Testis (tissue), 3 donors: ENCODE results near the gene HTR4. TPM values are rescaled to one million over a fixed set of nuclear protein-coding genes. Genes with fewer than 3 reads are reported as not detected.

Experiments used
- DNase-seq: peaks from one replicate; pipeline ENCODE4 v3.0.0-alpha.2; 2019
- H3K27ac ChIP-seq, 2 donors: fragments of 200-600 bp; sonication (generic); one replicate each; pipeline ENCODE4 v1.5.1; 2019
- H3K27me3 ChIP-seq: fragments of 200-600 bp; sonication (generic); one replicate; pipeline ENCODE4 v1.5.1; 2019
- H3K36me3 ChIP-seq: fragments of 200-600 bp; sonication (generic); one replicate; pipeline ENCODE4 v1.5.1; 2017; ENCODE audit warnings: low read depth; ENCODE audit errors: missing control alignments
- H3K4me1 ChIP-seq: fragments of 200-600 bp; sonication (generic); one replicate; pipeline ENCODE4 v1.5.1; 2019
- H3K4me3 ChIP-seq, 2 donors: fragments of 200-600 bp; sonication (generic); one replicate each; pipeline ENCODE4 v1.5.1; 2017 to 2019
- H3K9me3 ChIP-seq: fragments of 200-600 bp; sonication (generic); one replicate; pipeline ENCODE4 v1.5.1; 2017
- POLR2A ChIP-seq: fragments of 450-650 bp; IDR thresholded peaks from one replicate; pipeline ENCODE4 v1.6.1; 2017; ENCODE audit warnings: antibody characterized with exemption, mild to moderate bottlenecking, moderate library complexity
- WGBS, 2 donors: methylation state at CpG; one replicate each; pipeline ENCODE4 v1.1.5; 2018; 5-methylcytosine and 5-hydroxymethylcytosine counted together
- intact Hi-C: fragments of 100-400 bp; cut with DNase I; formaldehyde crosslinking; loops from one replicate; pipeline ENCODE4 v1.15.1; 2023; ENCODE audit warnings: low total_unique reads
- polyA plus RNA-seq: library from polyadenylated mRNA; stranded (reverse); fragments of 350-450 nt; fragmentation: Illumina TruSeq; extraction: RNeasy Lipid Tissue Mini Kit (QIAGEN cat#74804); gene quantifications from one replicate; pipeline ENCODE4 v1.2.3, GENCODE V29; 2014; ENCODE audit warnings: low read depth, low replicate concordance; ENCODE audit not compliant: insufficient read depth
- total RNA-seq, 2 donors: library from RNA; depleted of rRNA; stranded (reverse); fragments of >200 nt; gene quantifications; one replicate each; pipeline ENCODE4 v1.2.3, GENCODE V29; 2016
- TF ChIP-seq, protein P1 (sequence below), 3 experiments: fragments of 450-650 bp in 2 of 3; fragments of 200-600 bp in 1 of 3; sonication (generic) in 1 of 3; IDR thresholded peaks; one replicate each; pipeline ENCODE4 v1.5.1; 2016 to 2019; ENCODE audit warnings: antibody characterized with exemption in 3 of 3, mild to moderate bottlenecking in 2 of 3, moderate library complexity in 1 of 3

The HTR4 gene
- total and polyA plus RNA-seq, 3 donors from 2014 or later: 0.17 to 0.63 (median 0.56) TPM

DNA sequence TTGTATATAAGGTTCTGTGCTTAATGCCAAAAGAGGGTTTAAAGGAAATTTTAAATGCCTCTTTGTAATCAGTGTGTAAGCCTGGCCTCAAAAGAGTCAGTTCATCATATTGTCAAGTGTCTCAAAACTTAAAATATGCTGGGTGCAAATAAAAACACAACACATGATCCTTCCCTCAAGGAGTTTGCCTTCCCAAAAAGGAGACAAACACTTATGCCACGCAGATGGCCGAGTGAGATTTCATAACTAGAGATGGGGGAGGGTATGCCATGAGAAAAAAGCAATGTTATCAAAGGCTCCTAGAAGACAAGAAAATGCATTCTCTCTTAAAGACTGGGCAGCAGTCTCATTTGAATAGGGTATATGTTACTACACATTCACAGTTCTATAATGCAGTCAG lies 215.4 kb downstream of the HTR4 start:
- H3K27ac ChIP-seq: no peak overlapping the region
- H3K4me3 ChIP-seq: no peak overlapping the region
- no peaks in the 10 kb centered on the region for H3K36me3 ChIP-seq
- H3K4me1 ChIP-seq: no peaks in the 10 kb centered on the region
- TF ChIP-seq, protein P1, sequence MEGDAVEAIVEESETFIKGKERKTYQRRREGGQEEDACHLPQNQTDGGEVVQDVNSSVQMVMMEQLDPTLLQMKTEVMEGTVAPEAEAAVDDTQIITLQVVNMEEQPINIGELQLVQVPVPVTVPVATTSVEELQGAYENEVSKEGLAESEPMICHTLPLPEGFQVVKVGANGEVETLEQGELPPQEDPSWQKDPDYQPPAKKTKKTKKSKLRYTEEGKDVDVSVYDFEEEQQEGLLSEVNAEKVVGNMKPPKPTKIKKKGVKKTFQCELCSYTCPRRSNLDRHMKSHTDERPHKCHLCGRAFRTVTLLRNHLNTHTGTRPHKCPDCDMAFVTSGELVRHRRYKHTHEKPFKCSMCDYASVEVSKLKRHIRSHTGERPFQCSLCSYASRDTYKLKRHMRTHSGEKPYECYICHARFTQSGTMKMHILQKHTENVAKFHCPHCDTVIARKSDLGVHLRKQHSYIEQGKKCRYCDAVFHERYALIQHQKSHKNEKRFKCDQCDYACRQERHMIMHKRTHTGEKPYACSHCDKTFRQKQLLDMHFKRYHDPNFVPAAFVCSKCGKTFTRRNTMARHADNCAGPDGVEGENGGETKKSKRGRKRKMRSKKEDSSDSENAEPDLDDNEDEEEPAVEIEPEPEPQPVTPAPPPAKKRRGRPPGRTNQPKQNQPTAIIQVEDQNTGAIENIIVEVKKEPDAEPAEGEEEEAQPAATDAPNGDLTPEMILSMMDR (IDR thresholded peaks at IDR 0.05): no peak
- no peak for TF ChIP-seq POLR2A
- no peak for DNase-seq
- H3K9me3 ChIP-seq: no peaks in the 10 kb centered on the region
- WGBS, 2 donors: 78 to 83% methylated on average over 2 of the region's 2 CpGs
- intact Hi-C loops: no loop called here
- H3K27me3 ChIP-seq: no peaks in the 10 kb centered on the region

DNA sequence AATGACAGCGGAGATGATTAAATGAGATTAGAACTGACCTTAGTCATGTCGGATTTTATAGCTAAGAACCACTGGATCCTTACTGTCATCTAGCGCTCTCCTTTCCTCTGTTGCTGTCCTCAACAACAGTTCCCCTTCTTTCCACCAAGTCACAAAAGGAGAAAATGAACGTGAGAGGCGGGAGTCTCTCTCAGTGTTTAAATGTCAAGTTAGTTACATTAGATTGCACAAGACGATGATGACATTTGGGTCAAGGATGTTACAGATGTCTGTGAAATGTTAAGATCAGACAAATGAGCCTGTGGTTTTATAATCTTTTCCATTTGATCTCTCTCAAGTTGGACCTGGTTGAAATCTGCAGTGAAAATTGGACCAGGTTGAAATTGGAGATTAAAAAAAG lies 217.1 kb downstream of the HTR4 start:
- no peak for TF ChIP-seq POLR2A
- TF ChIP-seq, protein P1 (IDR thresholded peaks at IDR 0.05): no peak
- intact Hi-C loops: no loop called here
- no peak overlapping the region for H3K4me3 ChIP-seq
- H3K27me3 ChIP-seq: no peaks in the 10 kb centered on the region
- DNase-seq: no peak
- H3K4me1 ChIP-seq: no peaks in the 10 kb centered on the region
- H3K9me3 ChIP-seq: no peaks in the 10 kb centered on the region
- no peaks in the 10 kb centered on the region for H3K36me3 ChIP-seq
- H3K27ac ChIP-seq: no peak overlapping the region
- 86 to 89% methylated on average over 6 of the region's 6 CpGs for WGBS, 2 donors

DNA sequence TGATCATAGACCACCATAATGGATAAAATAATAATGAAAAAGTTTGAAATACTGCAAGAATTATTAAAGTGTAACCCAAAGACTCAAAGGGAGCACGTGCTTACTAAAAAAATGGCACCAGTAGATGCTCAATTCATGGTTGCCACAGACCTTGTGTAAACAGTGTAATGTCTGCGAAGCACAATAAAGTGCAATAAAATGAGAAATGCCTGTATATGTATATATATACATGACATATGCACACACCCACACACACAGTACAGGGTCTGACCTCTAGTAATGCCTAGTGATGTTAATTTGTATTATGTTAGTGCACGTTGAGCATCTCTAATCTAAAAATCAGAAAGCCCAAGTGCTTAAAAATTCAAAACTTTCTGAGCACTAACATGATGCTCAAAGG lies 218.3 kb downstream of the HTR4 start:
- no peaks in the 10 kb centered on the region for H3K27me3 ChIP-seq
- H3K4me3 ChIP-seq: no peak overlapping the region
- TF ChIP-seq POLR2A: no peak
- TF ChIP-seq, protein P1 (IDR thresholded peaks at IDR 0.05): no peak
- H3K36me3 ChIP-seq: no peaks in the 10 kb centered on the region
- H3K9me3 ChIP-seq: no peaks in the 10 kb centered on the region
- H3K27ac ChIP-seq: no peak overlapping the region
- 93 to 97% methylated on average over 3 of the region's 3 CpGs for WGBS, 2 donors
- no peak for DNase-seq
- no peaks in the 10 kb centered on the region for H3K4me1 ChIP-seq
- intact Hi-C loops: no loop called here

DNA sequence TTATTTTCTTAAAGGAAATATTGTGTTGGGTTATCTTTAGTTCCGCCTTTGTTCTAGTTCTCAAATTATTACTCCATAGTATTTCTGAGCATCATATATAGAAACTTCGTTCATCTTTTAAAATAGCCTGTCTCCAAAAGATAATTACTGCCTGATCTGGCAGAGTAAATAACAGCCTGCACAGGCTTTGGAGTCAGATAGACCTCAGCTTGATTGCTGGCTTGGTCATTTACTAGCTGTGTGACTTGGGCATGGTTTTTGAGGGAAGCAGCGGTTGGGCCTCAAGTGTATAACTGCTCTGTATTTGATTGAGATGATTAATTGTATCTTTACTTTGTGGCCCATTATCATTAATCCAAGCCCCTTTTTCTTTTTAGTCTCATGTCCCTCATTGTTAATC lies 220.5 kb downstream of the HTR4 start:
- Histone ChIP-seq H3K4me1 (no peaks in the 10 kb centered on the region), H3K4me3 (no peak overlapping the region), H3K27ac (no peak overlapping the region), H3K9me3 (no peaks in the 10 kb centered on the region), H3K36me3 (no peaks in the 10 kb centered on the region), H3K27me3 (no peaks in the 10 kb centered on the region)
- no peak for DNase-seq
- WGBS, 2 donors: 97 to 99% methylated on average over 3 of the region's 3 CpGs
- no peak for TF ChIP-seq POLR2A
- TF ChIP-seq, protein P1 (IDR thresholded peaks at IDR 0.05): no peak
- intact Hi-C loops: no loop called here

Other genes with a start within 250 kb of the HTR4 start
- under 1 TPM; 0.79 to 0.93 TPM for gene ADRB2, start 172.1 kb upstream of the HTR4 start, total RNA-seq
- 0.76 TPM for gene ADRB2, start 172.1 kb upstream of the HTR4 start, polyA plus RNA-seq